Measurements from ENCODE around the gene NEDD9. TPM values are rescaled to one million over a fixed set of nuclear protein-coding genes. Genes with fewer than 3 reads are reported as not detected.

NEDD9 gene
- total and polyA plus RNA-seq, 2 of the 13 experiments (the other 11 are each of a cell fraction or from before 2014, with no cell fraction given): 27.1 to 389 TPM

DNA sequence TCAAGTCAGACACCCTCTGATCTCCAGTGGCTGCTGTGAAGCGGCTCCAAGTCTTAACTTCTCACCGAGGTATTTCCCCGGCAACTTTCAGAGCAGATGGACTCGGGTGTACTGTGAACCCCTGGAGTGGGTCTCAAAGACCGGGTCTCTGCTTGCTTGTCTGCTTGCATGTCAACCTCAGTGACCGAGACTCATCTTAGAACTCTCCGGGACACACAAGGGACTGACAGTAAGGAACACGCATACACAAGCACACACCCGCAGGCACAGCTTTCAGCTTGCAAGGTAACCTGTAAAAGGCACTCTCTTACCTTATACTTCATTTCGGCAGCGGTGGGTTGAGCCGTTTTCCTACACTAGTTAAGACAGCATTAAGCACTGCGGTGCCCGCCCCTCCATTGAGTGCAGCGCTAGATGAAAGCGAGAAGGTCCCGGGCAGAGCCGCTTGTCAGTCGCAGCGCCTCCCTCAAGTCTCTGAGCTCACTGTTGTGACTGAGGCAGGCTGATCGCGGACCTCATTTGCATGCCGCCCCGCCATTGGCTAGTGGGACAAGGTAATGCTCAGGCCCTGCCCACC is at the start of gene NEDD9 (continued):
- TF ChIP-seq, protein P1, sequence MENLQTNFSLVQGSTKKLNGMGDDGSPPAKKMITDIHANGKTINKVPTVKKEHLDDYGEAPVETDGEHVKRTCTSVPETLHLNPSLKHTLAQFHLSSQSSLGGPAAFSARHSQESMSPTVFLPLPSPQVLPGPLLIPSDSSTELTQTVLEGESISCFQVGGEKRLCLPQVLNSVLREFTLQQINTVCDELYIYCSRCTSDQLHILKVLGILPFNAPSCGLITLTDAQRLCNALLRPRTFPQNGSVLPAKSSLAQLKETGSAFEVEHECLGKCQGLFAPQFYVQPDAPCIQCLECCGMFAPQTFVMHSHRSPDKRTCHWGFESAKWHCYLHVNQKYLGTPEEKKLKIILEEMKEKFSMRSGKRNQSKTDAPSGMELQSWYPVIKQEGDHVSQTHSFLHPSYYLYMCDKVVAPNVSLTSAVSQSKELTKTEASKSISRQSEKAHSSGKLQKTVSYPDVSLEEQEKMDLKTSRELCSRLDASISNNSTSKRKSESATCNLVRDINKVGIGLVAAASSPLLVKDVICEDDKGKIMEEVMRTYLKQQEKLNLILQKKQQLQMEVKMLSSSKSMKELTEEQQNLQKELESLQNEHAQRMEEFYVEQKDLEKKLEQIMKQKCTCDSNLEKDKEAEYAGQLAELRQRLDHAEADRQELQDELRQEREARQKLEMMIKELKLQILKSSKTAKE (CRISPR knock-in tag; IDR thresholded peaks at IDR 0.05; ENCODE audit: borderline replicate concordance): peak; percentile 71
- TF ChIP-seq ETV5 (CRISPR knock-in tag; IDR thresholded peaks at IDR 0.05; ENCODE audit: borderline replicate concordance) (peak; percentile 41; the same call in 1 of the 2 replicates), HNRNPK (IDR thresholded peaks at IDR 0.05; ENCODE audit: low read depth, low read length, poor library complexity, severe bottlenecking) (no peak), SRY (CRISPR knock-in tag; IDR thresholded peaks at IDR 0.05) (peak; percentile 76; the same call in 1 of the 2 replicates), NFATC3 (CRISPR knock-in tag; IDR thresholded peaks at IDR 0.05) (no peak), MIXL1 (CRISPR knock-in tag; IDR thresholded peaks at IDR 0.05) (0 out of 2 replicates have a peak, but pooled peaks have one; percentile 43), MTF2 (CRISPR knock-in tag; IDR thresholded peaks at IDR 0.05; ENCODE audit: borderline replicate concordance) (no peak), SP4 (CRISPR knock-in tag; IDR thresholded peaks at IDR 0.05) (peak; percentile 18; the same call in 1 of the 2 replicates), SPEN (CRISPR knock-in tag; IDR thresholded peaks at IDR 0.05; ENCODE audit: low read depth) (peak; percentile 56; the same call in 1 of the 2 replicates), KLF12 (CRISPR knock-in tag; IDR thresholded peaks at IDR 0.05; ENCODE audit: borderline replicate concordance) (peak; percentile 75; the same call in 1 of the 2 replicates), PRPF4 (IDR thresholded peaks at IDR 0.05; ENCODE audit: low read depth, low read length, poor library complexity, severe bottlenecking) (no peak), ZNF747 (CRISPR knock-in tag; IDR thresholded peaks at IDR 0.05; ENCODE audit: borderline replicate concordance) (peak; percentile 71), ZNF331 (CRISPR knock-in tag; IDR thresholded peaks at IDR 0.05) (peak; percentile 87), RFXAP (CRISPR knock-in tag; IDR thresholded peaks at IDR 0.05; ENCODE audit: borderline replicate concordance) (peak; percentile 78), ZSCAN31 (CRISPR knock-in tag; IDR thresholded peaks at IDR 0.05; ENCODE audit: low read depth) (peak; percentile 98), PHF5A (CRISPR knock-in tag; IDR thresholded peaks at IDR 0.05; ENCODE audit: low read depth, unreplicated experiment) (no peak), SMYD3 (CRISPR knock-in tag; IDR thresholded peaks at IDR 0.05) (peak; percentile 94), ZNF451 (CRISPR knock-in tag; IDR thresholded peaks at IDR 0.05) (peak; percentile 11; the same call in 1 of the 2 replicates), NFRKB (IDR thresholded peaks at IDR 0.05) (no peak), ZNF253 (CRISPR knock-in tag; IDR thresholded peaks at IDR 0.05; ENCODE audit: borderline replicate concordance) (no peak)
- TF ChIP-seq, protein P2, sequence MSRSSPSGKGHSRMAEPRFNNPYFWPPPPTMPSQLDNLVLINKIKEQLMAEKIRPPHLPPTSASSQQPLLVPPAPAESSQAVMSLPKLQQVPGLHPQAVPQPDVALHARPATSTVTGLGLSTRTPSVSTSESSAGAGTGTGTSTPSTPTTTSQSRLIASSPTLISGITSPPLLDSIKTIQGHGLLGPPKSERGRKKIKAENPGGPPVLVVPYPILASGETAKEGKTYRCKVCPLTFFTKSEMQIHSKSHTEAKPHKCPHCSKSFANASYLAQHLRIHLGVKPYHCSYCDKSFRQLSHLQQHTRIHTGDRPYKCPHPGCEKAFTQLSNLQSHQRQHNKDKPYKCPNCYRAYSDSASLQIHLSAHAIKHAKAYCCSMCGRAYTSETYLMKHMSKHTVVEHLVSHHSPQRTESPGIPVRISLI (CRISPR knock-in tag; IDR thresholded peaks at IDR 0.05; ENCODE audit: borderline replicate concordance): no peak
- TF ChIP-seq, protein P3, sequence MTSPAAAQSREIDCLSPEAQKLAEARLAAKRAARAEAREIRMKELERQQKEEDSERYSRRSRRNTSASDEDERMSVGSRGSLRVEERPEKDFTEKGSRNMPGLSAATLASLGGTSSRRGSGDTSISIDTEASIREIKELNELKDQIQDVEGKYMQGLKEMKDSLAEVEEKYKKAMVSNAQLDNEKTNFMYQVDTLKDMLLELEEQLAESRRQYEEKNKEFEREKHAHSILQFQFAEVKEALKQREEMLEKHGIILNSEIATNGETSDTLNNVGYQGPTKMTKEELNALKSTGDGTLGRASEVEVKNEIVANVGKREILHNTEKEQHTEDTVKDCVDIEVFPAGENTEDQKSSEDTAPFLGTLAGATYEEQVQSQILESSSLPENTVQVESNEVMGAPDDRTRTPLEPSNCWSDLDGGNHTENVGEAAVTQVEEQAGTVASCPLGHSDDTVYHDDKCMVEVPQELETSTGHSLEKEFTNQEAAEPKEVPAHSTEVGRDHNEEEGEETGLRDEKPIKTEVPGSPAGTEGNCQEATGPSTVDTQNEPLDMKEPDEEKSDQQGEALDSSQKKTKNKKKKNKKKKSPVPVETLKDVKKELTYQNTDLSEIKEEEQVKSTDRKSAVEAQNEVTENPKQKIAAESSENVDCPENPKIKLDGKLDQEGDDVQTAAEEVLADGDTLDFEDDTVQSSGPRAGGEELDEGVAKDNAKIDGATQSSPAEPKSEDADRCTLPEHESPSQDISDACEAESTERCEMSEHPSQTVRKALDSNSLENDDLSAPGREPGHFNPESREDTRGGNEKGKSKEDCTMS (CRISPR knock-in tag; conservative IDR thresholded peaks at IDR 0.05): no peak
- TF ChIP-seq, protein P4, sequence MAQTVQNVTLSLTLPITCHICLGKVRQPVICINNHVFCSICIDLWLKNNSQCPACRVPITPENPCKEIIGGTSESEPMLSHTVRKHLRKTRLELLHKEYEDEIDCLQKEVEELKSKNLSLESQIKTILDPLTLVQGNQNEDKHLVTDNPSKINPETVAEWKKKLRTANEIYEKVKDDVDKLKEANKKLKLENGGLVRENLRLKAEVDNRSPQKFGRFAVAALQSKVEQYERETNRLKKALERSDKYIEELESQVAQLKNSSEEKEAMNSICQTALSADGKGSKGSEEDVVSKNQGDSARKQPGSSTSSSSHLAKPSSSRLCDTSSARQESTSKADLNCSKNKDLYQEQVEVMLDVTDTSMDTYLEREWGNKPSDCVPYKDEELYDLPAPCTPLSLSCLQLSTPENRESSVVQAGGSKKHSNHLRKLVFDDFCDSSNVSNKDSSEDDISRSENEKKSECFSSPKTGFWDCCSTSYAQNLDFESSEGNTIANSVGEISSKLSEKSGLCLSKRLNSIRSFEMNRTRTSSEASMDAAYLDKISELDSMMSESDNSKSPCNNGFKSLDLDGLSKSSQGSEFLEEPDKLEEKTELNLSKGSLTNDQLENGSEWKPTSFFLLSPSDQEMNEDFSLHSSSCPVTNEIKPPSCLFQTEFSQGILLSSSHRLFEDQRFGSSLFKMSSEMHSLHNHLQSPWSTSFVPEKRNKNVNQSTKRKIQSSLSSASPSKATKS (CRISPR knock-in tag; IDR thresholded peaks at IDR 0.05): no peak

Measured in HepG2 (cell line).